Panc1 (cell line): ENCODE results near the gene RNU5B-1.

Source experiments
- CTCF ChIP-seq: fragments of 450-650 bp; IDR thresholded peaks from 2 replicates; pipeline ENCODE4 v1.5.1; 2017; ENCODE audit warnings: mild to moderate bottlenecking
- POLR2AphosphoS5 ChIP-seq: IDR thresholded peaks from 2 replicates; pipeline ENCODE4 v1.6.1; 2012; ENCODE audit warnings: mild to moderate bottlenecking, low read depth, low read length, moderate library complexity
- SIN3A ChIP-seq: IDR thresholded peaks from 2 replicates; pipeline ENCODE4 v1.6.1; 2012; ENCODE audit warnings: low read depth, mild to moderate bottlenecking, low read length, moderate library complexity, borderline replicate concordance; ENCODE audit not compliant: insufficient read depth
- TCF7L2 ChIP-seq: IDR thresholded peaks from 2 replicates; pipeline ENCODE4 v1.6.1; 2011; ENCODE audit warnings: mild to moderate bottlenecking, low read depth, low read length, inconsistent platforms

DNA sequence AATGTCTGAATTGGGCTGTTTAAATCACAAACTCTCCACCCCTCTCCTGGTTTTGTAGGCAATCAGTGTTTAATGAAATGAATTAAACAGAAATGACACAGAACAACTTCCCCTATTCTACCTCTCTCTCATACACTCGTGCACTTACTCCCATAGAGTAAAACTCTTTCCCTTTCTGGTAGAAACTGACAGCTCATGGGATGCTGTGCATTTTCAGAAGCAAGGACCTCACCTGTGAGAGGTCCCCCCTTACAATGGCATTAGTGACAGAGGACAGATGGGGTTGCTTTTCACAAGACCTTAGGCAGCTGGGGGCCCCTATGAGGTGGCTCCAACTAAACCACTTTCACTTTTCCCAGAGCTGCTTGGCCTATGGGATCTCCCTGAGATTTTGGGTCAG lies 49.7 kb upstream of the RNU5B-1 start:
- TF ChIP-seq CTCF (no peak), SIN3A (no peak), POLR2AphosphoS5 (no peak), TCF7L2 (no peak)
